ENCODE measurements around the gene KCNK16. TPM values are rescaled to one million over a fixed set of nuclear protein-coding genes. Genes with fewer than 3 reads are reported as not detected.

Gene KCNK16
- total and polyA plus RNA-seq, 10 of the 15 experiments (the other 5 are each of a cell fraction or from before 2014, with no cell fraction given): not detected

- H3K4me3 ChIP-seq: no peak overlapping the region
- intact Hi-C loops (cut with micrococcal nuclease; ENCODE audit: unreplicated experiment): no loop called here
- H3K79me2 ChIP-seq (ENCODE audit: control insufficient read depth, insufficient read depth, low read length): no peaks in the 10 kb centered on the region
- FAIRE-seq: no peak
- no peak overlapping the region for H3K4me2 ChIP-seq (ENCODE audit: control insufficient read depth, insufficient read depth)
- peaks cover 7% of the 10 kb centered on the region for H3K4me1 ChIP-seq (ENCODE audit: control insufficient read depth, insufficient read depth, low read length)
- BruUV-seq (replicated peaks): no TSS peak
- no peak overlapping the region for H3K9ac ChIP-seq (ENCODE audit: control insufficient read depth, insufficient read depth, low read length)
- WGBS (ENCODE audit: insufficient coverage, insufficient replicate concordance, low lambda C conversion rate, missing lambda C conversion rate): 62% methylated on average over 3 of the region's 3 CpGs
- no peaks in the 10 kb centered on the region for H3K27me3 ChIP-seq (replicated peaks in 1 of 2; ENCODE audit: control insufficient read depth in 2 of 2, insufficient read depth in 2 of 2, low read length in 1 of 2)
- RAD21 ChIA-PET (ENCODE audit: unreplicated experiment): no interaction called here
- SMC1A ChIA-PET (ENCODE audit: uncharacterized antibody, unreplicated experiment): no interaction called here
- no peak for DNase-seq (ENCODE audit: low read depth, low spot score)
- no peaks in the 10 kb centered on the region for H4K20me1 ChIP-seq (ENCODE audit: control insufficient read depth, insufficient read depth)
- no peak overlapping the region for H3K27ac ChIP-seq (ENCODE audit: control insufficient read depth, insufficient read depth)
- no peaks in the 10 kb centered on the region for H3K36me3 ChIP-seq (ENCODE audit: control insufficient read depth in 2 of 2, insufficient read depth in 2 of 2, low read length in 1 of 2)
- in situ Hi-C loops (cut with MboI): no loop called here
- no peak for TF ChIP-seq STAT3 (IDR thresholded peaks at IDR 0.05; ENCODE audit: low read depth, low read length)
- no peak for TF ChIP-seq ETV6 (conservative IDR thresholded peaks at IDR 0.05 in 1 of 2, IDR thresholded peaks at IDR 0.05 in 1 of 2; ENCODE audit: borderline replicate concordance in 1 of 2, low read depth in 1 of 2)
- no peak for TF ChIP-seq NR2F1 (conservative IDR thresholded peaks at IDR 0.05)
- TF ChIP-seq MTA3 (IDR thresholded peaks at IDR 0.05; ENCODE audit: borderline replicate concordance, low read length): no peak
- TF ChIP-seq TCF3 (IDR thresholded peaks at IDR 0.05; ENCODE audit: borderline replicate concordance, insufficient read depth, low read depth, low read length): no peak
- TF ChIP-seq KDM1A (IDR thresholded peaks at IDR 0.05; ENCODE audit: borderline replicate concordance): no peak
- TF ChIP-seq, protein P1, sequence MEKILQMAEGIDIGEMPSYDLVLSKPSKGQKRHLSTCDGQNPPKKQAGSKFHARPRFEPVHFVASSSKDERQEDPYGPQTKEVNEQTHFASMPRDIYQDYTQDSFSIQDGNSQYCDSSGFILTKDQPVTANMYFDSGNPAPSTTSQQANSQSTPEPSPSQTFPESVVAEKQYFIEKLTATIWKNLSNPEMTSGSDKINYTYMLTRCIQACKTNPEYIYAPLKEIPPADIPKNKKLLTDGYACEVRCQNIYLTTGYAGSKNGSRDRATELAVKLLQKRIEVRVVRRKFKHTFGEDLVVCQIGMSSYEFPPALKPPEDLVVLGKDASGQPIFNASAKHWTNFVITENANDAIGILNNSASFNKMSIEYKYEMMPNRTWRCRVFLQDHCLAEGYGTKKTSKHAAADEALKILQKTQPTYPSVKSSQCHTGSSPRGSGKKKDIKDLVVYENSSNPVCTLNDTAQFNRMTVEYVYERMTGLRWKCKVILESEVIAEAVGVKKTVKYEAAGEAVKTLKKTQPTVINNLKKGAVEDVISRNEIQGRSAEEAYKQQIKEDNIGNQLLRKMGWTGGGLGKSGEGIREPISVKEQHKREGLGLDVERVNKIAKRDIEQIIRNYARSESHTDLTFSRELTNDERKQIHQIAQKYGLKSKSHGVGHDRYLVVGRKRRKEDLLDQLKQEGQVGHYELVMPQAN (conservative IDR thresholded peaks at IDR 0.05): no peak
- no peak for TF ChIP-seq POLR2A (IDR thresholded peaks at IDR 0.05; ENCODE audit: low read depth, low read length)
- TF ChIP-seq SUZ12 (IDR thresholded peaks at IDR 0.05; ENCODE audit: unreplicated experiment): no peak
- no peak for TF ChIP-seq MEF2B (IDR thresholded peaks at IDR 0.05; ENCODE audit: partially characterized antibody, poor library complexity, severe bottlenecking)
- TF ChIP-seq SIN3A (IDR thresholded peaks at IDR 0.05; ENCODE audit: low read depth, low read length): no peak
- TF ChIP-seq STAT1 (conservative IDR thresholded peaks at IDR 0.05): no peak
- TF ChIP-seq RELA (IDR thresholded peaks at IDR 0.05; ENCODE audit: borderline replicate concordance, partially characterized antibody): no peak
- TF ChIP-seq BMI1 (IDR thresholded peaks at IDR 0.05; ENCODE audit: borderline replicate concordance): no peak
- TF ChIP-seq CHD4 (IDR thresholded peaks at IDR 0.05): no peak
- no peak for TF ChIP-seq NR2C1 (IDR thresholded peaks at IDR 0.05)
- TF ChIP-seq, protein P2, sequence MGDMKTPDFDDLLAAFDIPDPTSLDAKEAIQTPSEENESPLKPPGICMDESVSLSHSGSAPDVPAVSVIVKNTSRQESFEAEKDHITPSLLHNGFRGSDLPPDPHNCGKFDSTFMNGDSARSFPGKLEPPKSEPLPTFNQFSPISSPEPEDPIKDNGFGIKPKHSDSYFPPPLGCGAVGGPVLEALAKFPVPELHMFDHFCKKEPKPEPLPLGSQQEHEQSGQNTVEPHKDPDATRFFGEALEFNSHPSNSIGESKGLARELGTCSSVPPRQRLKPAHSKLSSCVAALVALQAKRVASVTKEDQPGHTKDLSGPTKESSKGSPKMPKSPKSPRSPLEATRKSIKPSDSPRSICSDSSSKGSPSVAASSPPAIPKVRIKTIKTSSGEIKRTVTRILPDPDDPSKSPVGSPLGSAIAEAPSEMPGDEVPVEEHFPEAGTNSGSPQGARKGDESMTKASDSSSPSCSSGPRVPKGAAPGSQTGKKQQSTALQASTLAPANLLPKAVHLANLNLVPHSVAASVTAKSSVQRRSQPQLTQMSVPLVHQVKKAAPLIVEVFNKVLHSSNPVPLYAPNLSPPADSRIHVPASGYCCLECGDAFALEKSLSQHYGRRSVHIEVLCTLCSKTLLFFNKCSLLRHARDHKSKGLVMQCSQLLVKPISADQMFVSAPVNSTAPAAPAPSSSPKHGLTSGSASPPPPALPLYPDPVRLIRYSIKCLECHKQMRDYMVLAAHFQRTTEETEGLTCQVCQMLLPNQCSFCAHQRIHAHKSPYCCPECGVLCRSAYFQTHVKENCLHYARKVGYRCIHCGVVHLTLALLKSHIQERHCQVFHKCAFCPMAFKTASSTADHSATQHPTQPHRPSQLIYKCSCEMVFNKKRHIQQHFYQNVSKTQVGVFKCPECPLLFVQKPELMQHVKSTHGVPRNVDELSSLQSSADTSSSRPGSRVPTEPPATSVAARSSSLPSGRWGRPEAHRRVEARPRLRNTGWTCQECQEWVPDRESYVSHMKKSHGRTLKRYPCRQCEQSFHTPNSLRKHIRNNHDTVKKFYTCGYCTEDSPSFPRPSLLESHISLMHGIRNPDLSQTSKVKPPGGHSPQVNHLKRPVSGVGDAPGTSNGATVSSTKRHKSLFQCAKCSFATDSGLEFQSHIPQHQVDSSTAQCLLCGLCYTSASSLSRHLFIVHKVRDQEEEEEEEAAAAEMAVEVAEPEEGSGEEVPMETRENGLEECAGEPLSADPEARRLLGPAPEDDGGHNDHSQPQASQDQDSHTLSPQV (IDR thresholded peaks at IDR 0.05): no peak
- POLR2A ChIA-PET: no interaction called here
- no peaks in the 10 kb centered on the region for H3K9me3 ChIP-seq (replicated peaks; ENCODE audit: control insufficient read depth, insufficient read depth, low read length)
- CTCF ChIA-PET: no interaction called here
- peak; percentile 14; the same call in 1 of the 3 replicates for ATAC-seq
- H2AFZ ChIP-seq (ENCODE audit: control insufficient read depth, low read depth, low read length): no peak overlapping the region
Measured at GRCh38 chr6:39330476-39330875, 8.0 kb upstream of the KCNK16 start.

Data from GM12878 (cell line).